ENCODE results near the gene CTNND2. TPM values are rescaled to one million over a fixed set of nuclear protein-coding genes. Genes with fewer than 3 reads are reported as not detected.

CTNND2 gene
- total RNA-seq, 6 donors from 2014 or later = 1.1 to 12.4 (median 3.2) TPM

DNA sequence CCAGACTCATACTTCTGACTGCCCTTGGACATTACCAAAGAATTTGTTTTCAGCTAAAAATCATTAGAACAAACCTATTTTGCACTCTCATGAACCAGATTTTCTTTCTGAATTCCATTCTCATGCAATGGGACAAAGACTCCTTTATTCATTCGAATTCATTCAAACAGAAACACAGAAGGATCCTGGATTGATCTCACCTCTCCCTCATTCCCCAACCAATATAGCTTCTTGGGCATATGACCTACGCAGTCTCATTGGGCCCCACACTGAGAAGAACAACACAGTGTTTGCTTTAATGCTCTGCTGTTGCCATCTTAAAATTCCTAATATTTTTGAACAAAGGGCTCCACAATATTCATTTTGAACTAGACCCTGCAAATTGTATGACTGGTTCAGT is 392.4 kb downstream of the CTNND2 start:
- no peaks in the 10 kb centered on the region for H3K9me3 ChIP-seq
- TF ChIP-seq EP300 (IDR thresholded peaks at IDR 0.05) (no peak), POLR2AphosphoS5 (IDR thresholded peaks at IDR 0.05) (no peak), POLR2A (IDR thresholded peaks at IDR 0.05) (no peak)
- TF ChIP-seq, protein P1, sequence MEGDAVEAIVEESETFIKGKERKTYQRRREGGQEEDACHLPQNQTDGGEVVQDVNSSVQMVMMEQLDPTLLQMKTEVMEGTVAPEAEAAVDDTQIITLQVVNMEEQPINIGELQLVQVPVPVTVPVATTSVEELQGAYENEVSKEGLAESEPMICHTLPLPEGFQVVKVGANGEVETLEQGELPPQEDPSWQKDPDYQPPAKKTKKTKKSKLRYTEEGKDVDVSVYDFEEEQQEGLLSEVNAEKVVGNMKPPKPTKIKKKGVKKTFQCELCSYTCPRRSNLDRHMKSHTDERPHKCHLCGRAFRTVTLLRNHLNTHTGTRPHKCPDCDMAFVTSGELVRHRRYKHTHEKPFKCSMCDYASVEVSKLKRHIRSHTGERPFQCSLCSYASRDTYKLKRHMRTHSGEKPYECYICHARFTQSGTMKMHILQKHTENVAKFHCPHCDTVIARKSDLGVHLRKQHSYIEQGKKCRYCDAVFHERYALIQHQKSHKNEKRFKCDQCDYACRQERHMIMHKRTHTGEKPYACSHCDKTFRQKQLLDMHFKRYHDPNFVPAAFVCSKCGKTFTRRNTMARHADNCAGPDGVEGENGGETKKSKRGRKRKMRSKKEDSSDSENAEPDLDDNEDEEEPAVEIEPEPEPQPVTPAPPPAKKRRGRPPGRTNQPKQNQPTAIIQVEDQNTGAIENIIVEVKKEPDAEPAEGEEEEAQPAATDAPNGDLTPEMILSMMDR (IDR thresholded peaks at IDR 0.05) = no peak
- no peaks in the 10 kb centered on the region for H3K4me1 ChIP-seq
- DNase-seq = no peak
- H3K27me3 ChIP-seq = no peaks in the 10 kb centered on the region
- ATAC-seq (ENCODE audit: low FRiP score in 2 of 2) = no peak
- H3K36me3 ChIP-seq = no peaks in the 10 kb centered on the region
- WGBS, 2 donors = 66 to 77% methylated on average over 2 of the region's 2 CpGs
- H3K4me3 ChIP-seq = no peak overlapping the region
- H3K27ac ChIP-seq = no peak overlapping the region

DNA sequence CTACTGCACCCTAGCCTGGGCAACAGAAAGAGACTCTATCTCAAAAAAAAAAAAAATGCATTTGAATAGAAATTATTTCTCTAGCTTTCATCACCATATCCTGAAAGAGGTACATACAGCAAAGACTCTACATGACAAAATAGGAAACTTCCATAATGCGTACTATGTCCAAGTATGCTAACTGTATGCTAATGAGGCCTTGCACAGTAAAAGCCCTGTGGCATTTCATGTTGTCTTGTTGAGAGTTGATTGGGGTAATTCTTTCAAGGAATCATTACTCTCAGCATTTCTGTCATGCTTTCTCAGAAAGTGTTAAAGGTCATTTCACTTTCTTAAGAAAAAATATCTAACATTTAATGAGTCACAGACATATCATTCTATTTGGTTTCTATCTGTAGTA is 393.4 kb downstream of the CTNND2 start:
- 96 to 100% methylated on average over 1 of the region's 1 CpG for WGBS, 2 donors
- TF ChIP-seq, protein P1 (IDR thresholded peaks at IDR 0.05) = no peak
- TF ChIP-seq EP300 (IDR thresholded peaks at IDR 0.05) (no peak), POLR2A (IDR thresholded peaks at IDR 0.05) (no peak), POLR2AphosphoS5 (IDR thresholded peaks at IDR 0.05) (no peak)
- no peak overlapping the region for H3K4me3 ChIP-seq
- no peaks in the 10 kb centered on the region for H3K9me3 ChIP-seq
- no peak for ATAC-seq (ENCODE audit: low FRiP score in 2 of 2)
- H3K4me1 ChIP-seq = no peaks in the 10 kb centered on the region
- no peaks in the 10 kb centered on the region for H3K27me3 ChIP-seq
- no peaks in the 10 kb centered on the region for H3K36me3 ChIP-seq
- no peak for DNase-seq
- no peak overlapping the region for H3K27ac ChIP-seq

DNA sequence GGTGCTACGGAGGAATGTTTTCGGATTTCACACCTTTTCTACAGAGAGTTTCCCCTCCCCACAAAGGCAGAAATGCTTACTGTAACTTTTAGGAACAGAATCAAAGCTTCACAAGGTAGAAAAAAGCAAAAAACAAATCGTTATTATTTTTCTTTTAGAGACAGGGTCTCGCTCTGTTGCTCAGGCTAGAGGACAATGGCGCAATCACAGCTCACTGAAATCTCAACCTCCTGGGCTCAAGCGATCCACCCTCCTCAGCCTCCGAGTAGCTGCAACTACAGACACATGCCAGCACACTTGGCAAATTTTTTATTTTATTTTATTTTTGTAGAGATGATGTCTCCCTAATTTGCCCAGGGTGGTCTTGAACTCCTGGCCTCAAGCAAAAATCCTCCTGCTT is 394.5 kb downstream of the CTNND2 start:
- Histone ChIP-seq H3K4me1 (no peaks in the 10 kb centered on the region), H3K27me3 (no peaks in the 10 kb centered on the region), H3K9me3 (no peaks in the 10 kb centered on the region), H3K27ac (no peak overlapping the region), H3K36me3 (no peaks in the 10 kb centered on the region), H3K4me3 (no peak overlapping the region)
- ATAC-seq (ENCODE audit: low FRiP score in 2 of 2) = no peak
- no peak for DNase-seq
- 69 to 77% methylated on average over 7 of the region's 7 CpGs for WGBS, 2 donors
- TF ChIP-seq POLR2A (IDR thresholded peaks at IDR 0.05) (no peak), POLR2AphosphoS5 (IDR thresholded peaks at IDR 0.05) (no peak), EP300 (IDR thresholded peaks at IDR 0.05) (no peak)
- TF ChIP-seq, protein P1 (IDR thresholded peaks at IDR 0.05) = no peak

DNA sequence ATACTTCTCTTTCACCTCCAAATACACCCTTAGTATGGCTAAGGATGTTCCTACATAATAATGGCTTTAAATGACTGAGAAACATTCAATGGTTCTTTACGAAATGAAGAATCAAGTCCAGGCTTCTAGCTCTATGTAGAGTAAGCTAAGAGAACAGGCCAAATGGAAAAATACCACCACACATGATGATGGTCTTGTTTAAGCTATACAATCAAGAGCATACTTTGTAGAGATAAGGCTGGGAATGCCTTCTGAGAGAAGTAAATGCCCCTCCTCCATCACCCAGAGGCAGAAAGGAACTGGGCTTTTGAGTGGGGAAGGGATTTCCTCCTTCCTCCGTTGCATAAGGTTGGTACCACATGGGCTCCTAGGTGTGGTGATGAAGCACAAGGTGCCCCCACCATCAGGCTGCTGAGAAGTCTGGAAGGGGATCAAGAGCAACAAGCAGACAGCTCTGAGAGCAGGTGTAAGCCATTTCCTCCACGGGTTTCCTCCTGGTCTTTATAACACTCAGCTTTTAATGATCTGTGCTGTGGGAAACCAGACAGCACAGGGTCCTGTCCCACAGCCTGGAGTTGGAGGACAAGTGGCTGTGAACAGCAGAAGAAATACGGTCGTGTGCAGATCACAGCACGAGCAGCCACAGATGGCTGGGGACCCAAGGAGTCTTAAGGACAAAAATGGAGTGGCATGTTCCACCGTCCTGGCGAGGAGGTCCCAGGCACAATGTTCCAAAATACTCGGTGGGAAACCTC is 396.9 kb downstream of the CTNND2 start:
- TF ChIP-seq POLR2AphosphoS5 (IDR thresholded peaks at IDR 0.05) (no peak), EP300 (IDR thresholded peaks at IDR 0.05) (no peak), POLR2A (IDR thresholded peaks at IDR 0.05) (no peak)
- TF ChIP-seq, protein P1 (IDR thresholded peaks at IDR 0.05) = no peak
- no peaks in the 10 kb centered on the region for H3K4me1 ChIP-seq
- no peaks in the 10 kb centered on the region for H3K9me3 ChIP-seq
- ATAC-seq (ENCODE audit: low FRiP score in 2 of 2) (no peak), DNase-seq (no peak)
- no peak overlapping the region for H3K27ac ChIP-seq
- H3K27me3 ChIP-seq = no peaks in the 10 kb centered on the region
- WGBS, 2 donors = 50 to 65% methylated on average over 9 of the region's 9 CpGs
- no peaks in the 10 kb centered on the region for H3K36me3 ChIP-seq
- H3K4me3 ChIP-seq = no peak overlapping the region

DNA sequence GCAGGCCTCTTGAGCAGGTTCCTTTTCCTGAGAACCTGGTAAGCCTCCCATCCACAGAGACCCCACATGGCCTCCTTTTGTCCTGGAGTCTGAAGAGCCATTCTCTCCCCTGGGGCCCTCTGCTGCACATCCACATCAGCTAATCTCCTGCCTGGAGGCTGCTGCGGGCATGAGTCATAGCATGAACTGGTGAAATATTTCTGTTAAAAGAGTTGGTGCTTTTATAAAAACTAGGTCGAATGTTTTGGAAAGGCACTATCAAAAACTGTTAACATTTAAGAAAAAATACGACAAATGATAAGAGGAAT is 399.4 kb downstream of the CTNND2 start:
- no peak overlapping the region for H3K4me3 ChIP-seq
- no peak for TF ChIP-seq POLR2AphosphoS5 (IDR thresholded peaks at IDR 0.05)
- H3K27me3 ChIP-seq = no peaks in the 10 kb centered on the region
- H3K36me3 ChIP-seq = no peaks in the 10 kb centered on the region
- DNase-seq (no peak), ATAC-seq (ENCODE audit: low FRiP score in 2 of 2) (peak in 1 of 2 donors; percentile 65)
- H3K9me3 ChIP-seq = no peaks in the 10 kb centered on the region
- no peak overlapping the region for H3K27ac ChIP-seq
- H3K4me1 ChIP-seq = no peaks in the 10 kb centered on the region
- 78 to 87% methylated on average over 3 of the region's 3 CpGs for WGBS, 2 donors
